Hepatocyte (in vitro differentiated cells): Measurements from ENCODE around the gene STIM1.

Experiments used
- EZH2 ChIP-seq: fragments of 200-600 bp; sonication (generic); IDR thresholded peaks from 2 replicates; pipeline ENCODE4 v1.6.1; 2016; ENCODE audit warnings: antibody characterized with exemption, mild to moderate bottlenecking, borderline replicate concordance
- TF ChIP-seq, protein P1 (sequence below): fragments of 200-600 bp; sonication (generic); IDR thresholded peaks from 2 replicates; pipeline ENCODE4 v1.5.1; 2016; ENCODE audit warnings: antibody characterized with exemption, mild to moderate bottlenecking; ENCODE audit not compliant: poor library complexity

- TF ChIP-seq, protein P1, sequence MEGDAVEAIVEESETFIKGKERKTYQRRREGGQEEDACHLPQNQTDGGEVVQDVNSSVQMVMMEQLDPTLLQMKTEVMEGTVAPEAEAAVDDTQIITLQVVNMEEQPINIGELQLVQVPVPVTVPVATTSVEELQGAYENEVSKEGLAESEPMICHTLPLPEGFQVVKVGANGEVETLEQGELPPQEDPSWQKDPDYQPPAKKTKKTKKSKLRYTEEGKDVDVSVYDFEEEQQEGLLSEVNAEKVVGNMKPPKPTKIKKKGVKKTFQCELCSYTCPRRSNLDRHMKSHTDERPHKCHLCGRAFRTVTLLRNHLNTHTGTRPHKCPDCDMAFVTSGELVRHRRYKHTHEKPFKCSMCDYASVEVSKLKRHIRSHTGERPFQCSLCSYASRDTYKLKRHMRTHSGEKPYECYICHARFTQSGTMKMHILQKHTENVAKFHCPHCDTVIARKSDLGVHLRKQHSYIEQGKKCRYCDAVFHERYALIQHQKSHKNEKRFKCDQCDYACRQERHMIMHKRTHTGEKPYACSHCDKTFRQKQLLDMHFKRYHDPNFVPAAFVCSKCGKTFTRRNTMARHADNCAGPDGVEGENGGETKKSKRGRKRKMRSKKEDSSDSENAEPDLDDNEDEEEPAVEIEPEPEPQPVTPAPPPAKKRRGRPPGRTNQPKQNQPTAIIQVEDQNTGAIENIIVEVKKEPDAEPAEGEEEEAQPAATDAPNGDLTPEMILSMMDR: no peak
- no peak for TF ChIP-seq EZH2
These were observed 49.9 kb downstream of the STIM1 start for GRCh38 chr11:3905080-3905953.
